ENCODE measurements around the gene RAB27A. TPM values are rescaled to one million over a fixed set of nuclear protein-coding genes. Genes with fewer than 3 reads are reported as not detected.
A peak's percentile ranks its signal among the peaks of the same experiment; 100 is the strongest.

The RAB27A gene
- total and polyA plus RNA-seq, 9 of the 15 experiments (the other 6 are each of a cell fraction or from before 2014, with no cell fraction given) = 31.5 to 171 (median 80.4) TPM

GRCh38 chr15:55196458-55197361, 92.9 kb downstream of the RAB27A start, which contains the start of gene RSL24D1 (continued):
- no peak for TF ChIP-seq ATF1 (CRISPR knock-in tag; IDR thresholded peaks at IDR 0.05)
- peak; percentile 93 for TF ChIP-seq ATF1 (tag; IDR thresholded peaks at IDR 0.05)
- no peak for TF ChIP-seq STAT5A (IDR thresholded peaks at IDR 0.05; ENCODE audit: borderline replicate concordance, low read length)
- peak; percentile 95 for TF ChIP-seq CHD2 (IDR thresholded peaks at IDR 0.05; ENCODE audit: low read depth, low read length)
- TF ChIP-seq NCOA6 (IDR thresholded peaks at IDR 0.05) = no peak
- TF ChIP-seq ARNT (IDR thresholded peaks at IDR 0.05) = no peak
- TF ChIP-seq, protein P1, sequence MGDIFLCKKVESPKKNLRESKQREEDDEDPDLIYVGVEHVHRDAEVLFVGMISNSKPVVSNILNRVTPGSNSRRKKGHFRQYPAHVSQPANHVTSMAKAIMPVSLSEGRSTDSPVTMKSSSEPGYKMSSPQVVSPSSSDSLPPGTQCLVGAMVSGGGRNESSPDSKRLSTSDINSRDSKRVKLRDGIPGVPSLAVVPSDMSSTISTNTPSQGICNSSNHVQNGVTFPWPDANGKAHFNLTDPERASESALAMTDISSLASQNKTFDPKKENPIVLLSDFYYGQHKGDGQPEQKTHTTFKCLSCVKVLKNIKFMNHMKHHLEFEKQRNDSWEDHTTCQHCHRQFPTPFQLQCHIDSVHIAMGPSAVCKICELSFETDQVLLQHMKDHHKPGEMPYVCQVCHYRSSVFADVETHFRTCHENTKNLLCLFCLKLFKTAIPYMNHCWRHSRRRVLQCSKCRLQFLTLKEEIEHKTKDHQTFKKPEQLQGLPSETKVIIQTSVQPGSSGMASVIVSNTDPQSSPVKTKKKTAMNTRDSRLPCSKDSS (IDR thresholded peaks at IDR 0.05; ENCODE audit: low read depth, partially characterized antibody) = no peak
- 0 out of 2 replicates have a peak, but pooled peaks have one; percentile 26 for TF ChIP-seq E2F4 (CRISPR knock-in tag; IDR thresholded peaks at IDR 0.05; ENCODE audit: low read depth)
- TF ChIP-seq, protein P2, sequence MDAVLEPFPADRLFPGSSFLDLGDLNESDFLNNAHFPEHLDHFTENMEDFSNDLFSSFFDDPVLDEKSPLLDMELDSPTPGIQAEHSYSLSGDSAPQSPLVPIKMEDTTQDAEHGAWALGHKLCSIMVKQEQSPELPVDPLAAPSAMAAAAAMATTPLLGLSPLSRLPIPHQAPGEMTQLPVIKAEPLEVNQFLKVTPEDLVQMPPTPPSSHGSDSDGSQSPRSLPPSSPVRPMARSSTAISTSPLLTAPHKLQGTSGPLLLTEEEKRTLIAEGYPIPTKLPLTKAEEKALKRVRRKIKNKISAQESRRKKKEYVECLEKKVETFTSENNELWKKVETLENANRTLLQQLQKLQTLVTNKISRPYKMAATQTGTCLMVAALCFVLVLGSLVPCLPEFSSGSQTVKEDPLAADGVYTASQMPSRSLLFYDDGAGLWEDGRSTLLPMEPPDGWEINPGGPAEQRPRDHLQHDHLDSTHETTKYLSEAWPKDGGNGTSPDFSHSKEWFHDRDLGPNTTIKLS (IDR thresholded peaks at IDR 0.05; ENCODE audit: borderline replicate concordance, low read depth) = peak; percentile 67; the same call in 1 of the 2 replicates
- TF ChIP-seq ZKSCAN3 (CRISPR knock-in tag; IDR thresholded peaks at IDR 0.05) = no peak
- TF ChIP-seq ZBTB8A (IDR thresholded peaks at IDR 0.05; ENCODE audit: partially characterized antibody) = no peak
- TF ChIP-seq NFXL1 (CRISPR knock-in tag; IDR thresholded peaks at IDR 0.05) = no peak
- no peak for TF ChIP-seq ZNF174 (CRISPR knock-in tag; IDR thresholded peaks at IDR 0.05)
- TF ChIP-seq ZBTB43 (CRISPR knock-in tag; IDR thresholded peaks at IDR 0.05) = no peak
- TF ChIP-seq POLR2G (IDR thresholded peaks at IDR 0.05; ENCODE audit: low read depth, low read length) = peak; percentile 89
- TF ChIP-seq BRCA1 (IDR thresholded peaks at IDR 0.05) = no peak
- TF ChIP-seq BRCA1 (CRISPR knock-in tag; IDR thresholded peaks at IDR 0.05) = no peak
- no peak for TF ChIP-seq IFI16 (CRISPR knock-in tag; IDR thresholded peaks at IDR 0.05)
- no peak; a peak in 1 of 4 replicates for TF ChIP-seq NONO (IDR thresholded peaks at IDR 0.05; ENCODE audit: low read depth in 2 of 2, low read length in 1 of 2)
- peak in 1 of 2 experiments; percentile 90; a peak in 3 of 4 replicates for TF ChIP-seq SIN3A (IDR thresholded peaks at IDR 0.05; ENCODE audit: borderline replicate concordance in 2 of 2, control insufficient read depth in 1 of 2, low read depth in 2 of 2, low read length in 2 of 2)
- no peak for TF ChIP-seq NR1H2 (CRISPR knock-in tag; IDR thresholded peaks at IDR 0.05)
- TF ChIP-seq PHB (CRISPR knock-in tag; IDR thresholded peaks at IDR 0.05) = no peak
- TF ChIP-seq MCM3 (IDR thresholded peaks at IDR 0.05) = no peak
- TF ChIP-seq RFX5 (IDR thresholded peaks at IDR 0.05; ENCODE audit: low read depth, low read length) = no peak
- TF ChIP-seq ZNF24 (IDR thresholded peaks at IDR 0.05) = no peak
